A549 (cell line): Measurements from ENCODE around the gene FAM120A.

Experiments used
- CBX8 ChIP-seq: fragments of 200-600 bp; sonication (generic); IDR thresholded peaks from 2 replicates; pipeline ENCODE4 v1.6.1; 2016
- CHD2 ChIP-seq: fragments of 150-350 bp; IDR thresholded peaks from 2 replicates; pipeline ENCODE4 v1.6.1; 2014; ENCODE audit warnings: low read length; ENCODE audit not compliant: partially characterized antibody
- EP300 ChIP-seq, 2 experiments: fragments of >200 bp; sonication (Bioruptor Twin); formaldehyde crosslinking; IDR thresholded peaks; 2 replicates in 1 of 2; 3 replicates in 1 of 2; pipeline ENCODE4 v1.6.1; 2016 to 2017
- ESRRA ChIP-seq: fragments of 150-350 bp; IDR thresholded peaks from 2 replicates; pipeline ENCODE4 v1.6.1; 2014; ENCODE audit warnings: mild to moderate bottlenecking, low read length, borderline replicate concordance
- MAZ ChIP-seq: fragments of 150-350 bp; IDR thresholded peaks from 2 replicates; pipeline ENCODE4 v1.6.1; 2014; ENCODE audit warnings: antibody characterized with exemption, low read depth, low read length, borderline replicate concordance
- POLR2A ChIP-seq: IDR thresholded peaks from 2 replicates; pipeline ENCODE4 v1.6.1; 2012; ENCODE audit warnings: mild to moderate bottlenecking, low read length
- POLR2AphosphoS2 ChIP-seq: conservative IDR thresholded peaks from 2 replicates; pipeline ENCODE4 v1.6.1; 2012; ENCODE audit warnings: low read length, improper control_type of control experiment, inconsistent platforms
- RCOR1 ChIP-seq: fragments of 150-350 bp; IDR thresholded peaks from 2 replicates; pipeline ENCODE4 v1.6.1; 2014; ENCODE audit warnings: antibody characterized with exemption, low read length, low read depth
- TF ChIP-seq, protein P1 (sequence below): fragments of >200 bp; sonication (Bioruptor Twin); formaldehyde crosslinking; IDR thresholded peaks from 3 replicates; pipeline ENCODE4 v1.5.1; 2016
- TF ChIP-seq, protein P2 (sequence below): fragments of 150-350 bp; IDR thresholded peaks from 2 replicates; pipeline ENCODE4 v1.6.1; 2014; ENCODE audit warnings: low read depth, mild to moderate bottlenecking, low read length
- TF ChIP-seq, protein P3 (sequence below): IDR thresholded peaks from 2 replicates; pipeline ENCODE4 v1.6.1; 2012
- TF ChIP-seq, protein P4 (sequence below): fragments of 200-600 bp; sonication (generic); IDR thresholded peaks from 2 replicates; pipeline ENCODE4 v1.6.1; 2016; ENCODE audit warnings: antibody characterized with exemption, mild to moderate bottlenecking, moderate library complexity

DNA sequence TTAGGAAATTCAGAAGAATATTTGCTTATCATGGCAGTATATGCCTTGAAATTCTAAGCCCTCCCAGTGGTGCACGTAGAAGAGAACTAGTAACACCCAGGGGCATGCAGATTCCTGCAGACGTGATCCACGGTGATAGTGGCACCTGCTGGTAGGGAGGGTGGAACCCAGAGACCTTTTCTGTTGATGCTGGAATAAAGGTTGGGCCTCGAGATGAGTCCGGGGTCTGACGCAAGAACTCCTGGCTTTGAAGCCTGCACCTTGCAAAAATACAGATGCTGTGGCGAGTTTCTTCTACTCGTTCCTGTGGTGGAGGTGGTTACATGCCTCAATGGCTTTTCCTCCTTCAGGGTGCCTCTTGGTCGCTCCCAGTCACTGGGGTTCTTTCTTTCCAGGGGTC lies 85.4 kb downstream of the FAM120A start:
- TF ChIP-seq ESRRA (no peak), POLR2A (no peak), EP300 (IDR thresholded peaks at IDR 0.05) (no peak), CHD2 (no peak), RCOR1 (no peak), POLR2AphosphoS2 (no peak), MAZ (no peak), CBX8 (no peak)
- TF ChIP-seq, protein P1, sequence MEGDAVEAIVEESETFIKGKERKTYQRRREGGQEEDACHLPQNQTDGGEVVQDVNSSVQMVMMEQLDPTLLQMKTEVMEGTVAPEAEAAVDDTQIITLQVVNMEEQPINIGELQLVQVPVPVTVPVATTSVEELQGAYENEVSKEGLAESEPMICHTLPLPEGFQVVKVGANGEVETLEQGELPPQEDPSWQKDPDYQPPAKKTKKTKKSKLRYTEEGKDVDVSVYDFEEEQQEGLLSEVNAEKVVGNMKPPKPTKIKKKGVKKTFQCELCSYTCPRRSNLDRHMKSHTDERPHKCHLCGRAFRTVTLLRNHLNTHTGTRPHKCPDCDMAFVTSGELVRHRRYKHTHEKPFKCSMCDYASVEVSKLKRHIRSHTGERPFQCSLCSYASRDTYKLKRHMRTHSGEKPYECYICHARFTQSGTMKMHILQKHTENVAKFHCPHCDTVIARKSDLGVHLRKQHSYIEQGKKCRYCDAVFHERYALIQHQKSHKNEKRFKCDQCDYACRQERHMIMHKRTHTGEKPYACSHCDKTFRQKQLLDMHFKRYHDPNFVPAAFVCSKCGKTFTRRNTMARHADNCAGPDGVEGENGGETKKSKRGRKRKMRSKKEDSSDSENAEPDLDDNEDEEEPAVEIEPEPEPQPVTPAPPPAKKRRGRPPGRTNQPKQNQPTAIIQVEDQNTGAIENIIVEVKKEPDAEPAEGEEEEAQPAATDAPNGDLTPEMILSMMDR, result no peak
- TF ChIP-seq, protein P2, sequence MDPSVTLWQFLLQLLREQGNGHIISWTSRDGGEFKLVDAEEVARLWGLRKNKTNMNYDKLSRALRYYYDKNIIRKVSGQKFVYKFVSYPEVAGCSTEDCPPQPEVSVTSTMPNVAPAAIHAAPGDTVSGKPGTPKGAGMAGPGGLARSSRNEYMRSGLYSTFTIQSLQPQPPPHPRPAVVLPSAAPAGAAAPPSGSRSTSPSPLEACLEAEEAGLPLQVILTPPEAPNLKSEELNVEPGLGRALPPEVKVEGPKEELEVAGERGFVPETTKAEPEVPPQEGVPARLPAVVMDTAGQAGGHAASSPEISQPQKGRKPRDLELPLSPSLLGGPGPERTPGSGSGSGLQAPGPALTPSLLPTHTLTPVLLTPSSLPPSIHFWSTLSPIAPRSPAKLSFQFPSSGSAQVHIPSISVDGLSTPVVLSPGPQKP, result no peak
- TF ChIP-seq, protein P3, sequence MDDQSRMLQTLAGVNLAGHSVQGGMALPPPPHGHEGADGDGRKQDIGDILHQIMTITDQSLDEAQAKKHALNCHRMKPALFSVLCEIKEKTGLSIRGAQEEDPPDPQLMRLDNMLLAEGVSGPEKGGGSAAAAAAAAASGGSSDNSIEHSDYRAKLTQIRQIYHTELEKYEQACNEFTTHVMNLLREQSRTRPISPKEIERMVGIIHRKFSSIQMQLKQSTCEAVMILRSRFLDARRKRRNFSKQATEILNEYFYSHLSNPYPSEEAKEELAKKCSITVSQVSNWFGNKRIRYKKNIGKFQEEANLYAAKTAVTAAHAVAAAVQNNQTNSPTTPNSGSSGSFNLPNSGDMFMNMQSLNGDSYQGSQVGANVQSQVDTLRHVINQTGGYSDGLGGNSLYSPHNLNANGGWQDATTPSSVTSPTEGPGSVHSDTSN, result no peak
- TF ChIP-seq, protein P4, sequence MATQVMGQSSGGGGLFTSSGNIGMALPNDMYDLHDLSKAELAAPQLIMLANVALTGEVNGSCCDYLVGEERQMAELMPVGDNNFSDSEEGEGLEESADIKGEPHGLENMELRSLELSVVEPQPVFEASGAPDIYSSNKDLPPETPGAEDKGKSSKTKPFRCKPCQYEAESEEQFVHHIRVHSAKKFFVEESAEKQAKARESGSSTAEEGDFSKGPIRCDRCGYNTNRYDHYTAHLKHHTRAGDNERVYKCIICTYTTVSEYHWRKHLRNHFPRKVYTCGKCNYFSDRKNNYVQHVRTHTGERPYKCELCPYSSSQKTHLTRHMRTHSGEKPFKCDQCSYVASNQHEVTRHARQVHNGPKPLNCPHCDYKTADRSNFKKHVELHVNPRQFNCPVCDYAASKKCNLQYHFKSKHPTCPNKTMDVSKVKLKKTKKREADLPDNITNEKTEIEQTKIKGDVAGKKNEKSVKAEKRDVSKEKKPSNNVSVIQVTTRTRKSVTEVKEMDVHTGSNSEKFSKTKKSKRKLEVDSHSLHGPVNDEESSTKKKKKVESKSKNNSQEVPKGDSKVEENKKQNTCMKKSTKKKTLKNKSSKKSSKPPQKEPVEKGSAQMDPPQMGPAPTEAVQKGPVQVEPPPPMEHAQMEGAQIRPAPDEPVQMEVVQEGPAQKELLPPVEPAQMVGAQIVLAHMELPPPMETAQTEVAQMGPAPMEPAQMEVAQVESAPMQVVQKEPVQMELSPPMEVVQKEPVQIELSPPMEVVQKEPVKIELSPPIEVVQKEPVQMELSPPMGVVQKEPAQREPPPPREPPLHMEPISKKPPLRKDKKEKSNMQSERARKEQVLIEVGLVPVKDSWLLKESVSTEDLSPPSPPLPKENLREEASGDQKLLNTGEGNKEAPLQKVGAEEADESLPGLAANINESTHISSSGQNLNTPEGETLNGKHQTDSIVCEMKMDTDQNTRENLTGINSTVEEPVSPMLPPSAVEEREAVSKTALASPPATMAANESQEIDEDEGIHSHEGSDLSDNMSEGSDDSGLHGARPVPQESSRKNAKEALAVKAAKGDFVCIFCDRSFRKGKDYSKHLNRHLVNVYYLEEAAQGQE, result no peak
